H1 (cell line): ENCODE measurements around the gene SCGB2A2. TPM values are rescaled to one million over a fixed set of nuclear protein-coding genes. Genes with fewer than 3 reads are reported as not detected.
A peak's percentile ranks its signal among the peaks of the same experiment; 100 is the strongest.

Source experiments
- CTCF ChIA-PET: fragments of 300-600 bp; sonication (Branson Sonifier 250); formaldehyde crosslinking; loops from one replicate; lab custom pipeline; 2021; ENCODE audit not compliant: partially characterized antibody; lab: Charles Lee
- POLR2A ChIA-PET: fragments of 300-600 bp; sonication (Branson Sonifier 250); formaldehyde crosslinking; loops from one replicate; lab custom pipeline; 2021; ENCODE audit warnings: inconsistent platforms; ENCODE audit not compliant: partially characterized antibody; lab: Charles Lee
- DNase-seq, 2 experiments: peaks; one replicate each; pipeline versions ENCODE4 v3.0.0 to v3.0.0-alpha.2; 2010 to 2022; ENCODE audit warnings: low spot score in 2 of 2, low read depth in 1 of 2, mixed read lengths in 1 of 2
- FAIRE-seq: peaks from 2 replicates; lab custom pipeline; 2011; peaks lifted over from hg19 to GRCh38; lab: Jason Lieb, UNC
- H2AFZ ChIP-seq: 2 replicates; pipeline ENCODE4 v1.8.1; 2012; ENCODE audit warnings: low read length, inconsistent platforms
- H2AK5ac ChIP-seq: 2 replicates; pipeline ENCODE4 v1.6.1; 2013; ENCODE audit warnings: low read depth, low read length
- H2BK120ac ChIP-seq: replicated peaks from 2 replicates; pipeline ENCODE3; 2013; ENCODE audit warnings: low read depth, low read length, inconsistent platforms
- H2BK12ac ChIP-seq: 2 replicates; pipeline ENCODE4 v1.6.1; 2013; ENCODE audit warnings: low read depth, low read length
- H2BK15ac ChIP-seq: 2 replicates; pipeline ENCODE4 v1.6.1; 2013; ENCODE audit warnings: low read length
- H2BK20ac ChIP-seq: 2 replicates; pipeline ENCODE4 v1.6.1; 2013; ENCODE audit warnings: low read length
- H2BK5ac ChIP-seq: 2 replicates; pipeline ENCODE4 v1.6.1; 2013; ENCODE audit warnings: low read depth, low read length
- H3K14ac ChIP-seq: 2 replicates; pipeline ENCODE4 v1.6.1; 2013; ENCODE audit warnings: inconsistent platforms; ENCODE audit not compliant: insufficient read length
- H3K18ac ChIP-seq: 2 replicates; pipeline ENCODE4 v1.6.1; 2013; ENCODE audit warnings: low read length; ENCODE audit errors: extremely low read depth
- H3K23ac ChIP-seq: 2 replicates; pipeline ENCODE4 v1.6.1; 2013; ENCODE audit warnings: inconsistent platforms; ENCODE audit not compliant: insufficient read length
- H3K23me2 ChIP-seq: 2 replicates; pipeline ENCODE4 v1.6.1; 2013; ENCODE audit warnings: low read depth, low read length
- H3K27ac ChIP-seq: 2 replicates; pipeline ENCODE4 v1.6.1; 2011; ENCODE audit warnings: low read depth, low read length, inconsistent platforms
- H3K27me3 ChIP-seq, 4 experiments: replicated peaks in 1 of 4; 1 replicate in 1 of 4; 2 replicates in 3 of 4; pipeline versions ENCODE4 v1.6.1 to v1.8.1; 2011 to 2013; ENCODE audit warnings: low read length in 3 of 4, mild to moderate bottlenecking in 3 of 4, inconsistent platforms in 2 of 4, mixed read lengths in 2 of 4, moderate library complexity in 1 of 4; ENCODE audit not compliant: control insufficient read depth in 3 of 4, insufficient read depth in 3 of 4; ENCODE audit errors: extremely low read depth in 1 of 4
- H3K36me3 ChIP-seq, 4 experiments: 2 replicates each; pipeline versions ENCODE4 v1.6.1 to v1.8.1; 2011 to 2013; ENCODE audit warnings: mild to moderate bottlenecking in 4 of 4, low read length in 3 of 4, moderate library complexity in 2 of 4, control low read depth in 1 of 4, inconsistent platforms in 1 of 4; ENCODE audit not compliant: insufficient read depth in 4 of 4, control insufficient read depth in 2 of 4
- H3K4ac ChIP-seq: replicated peaks from 2 replicates; pipeline ENCODE3; 2013; ENCODE audit warnings: low read length, low read depth, mixed read lengths, inconsistent platforms; ENCODE audit not compliant: insufficient read length
- H3K4me1 ChIP-seq, 4 experiments: replicated peaks in 1 of 4; 1 replicate in 1 of 4; 2 replicates in 3 of 4; pipeline versions ENCODE4 v1.6.1 to v1.8.1; 2011 to 2013; ENCODE audit warnings: low read length in 3 of 4, inconsistent platforms in 2 of 4, mixed read lengths in 1 of 4; ENCODE audit not compliant: insufficient read depth in 4 of 4, control insufficient read depth in 3 of 4
- H3K4me2 ChIP-seq, 2 experiments: 2 replicates each; pipeline versions ENCODE4 v1.6.1 to v1.8.1; 2011 to 2013; ENCODE audit warnings: low read depth in 2 of 2, low read length in 2 of 2, control low read depth in 1 of 2, inconsistent platforms in 1 of 2, mild to moderate bottlenecking in 1 of 2; ENCODE audit not compliant: insufficient read depth in 1 of 2
- H3K4me3 ChIP-seq, 4 experiments: fragments of 200-600, 300-600 bp in 1 of 4; sonication (generic), shearing (Covaris generic), sonication (Bioruptor Twin) in 1 of 4; 2 replicates each; pipeline versions ENCODE4 v1.5.1 to v1.8.1; 2011 to 2016; ENCODE audit warnings: low read length in 4 of 4, low read depth in 3 of 4, control low read depth in 2 of 4, inconsistent platforms in 2 of 4, mild to moderate bottlenecking in 2 of 4, mixed read lengths in 1 of 4, moderate library complexity in 1 of 4; ENCODE audit not compliant: insufficient read depth in 2 of 4; ENCODE audit errors: extremely low read depth in 1 of 4
- H3K56ac ChIP-seq: replicated peaks from 2 replicates; pipeline ENCODE3; 2013; ENCODE audit warnings: low read depth, mild to moderate bottlenecking, mixed read lengths, low read length, inconsistent platforms; ENCODE audit not compliant: insufficient read length
- H3K79me1 ChIP-seq: 2 replicates; pipeline ENCODE4 v1.6.1; 2013; ENCODE audit warnings: low read depth, low read length, control low read depth
- H3K79me2 ChIP-seq, 2 experiments: 2 replicates each; pipeline versions ENCODE4 v1.6.1 to v1.8.1; 2012 to 2013; ENCODE audit warnings: low read length in 2 of 2, mild to moderate bottlenecking in 2 of 2, inconsistent platforms in 1 of 2; ENCODE audit not compliant: insufficient read depth in 2 of 2, control insufficient read depth in 1 of 2
- H3K9ac ChIP-seq, 4 experiments: replicated peaks in 1 of 4; 1 replicate in 1 of 4; 2 replicates in 3 of 4; pipeline versions ENCODE4 v1.6.1 to v1.8.1; 2011 to 2013; ENCODE audit warnings: low read depth in 3 of 4, low read length in 3 of 4, control low read depth in 2 of 4, mild to moderate bottlenecking in 2 of 4, moderate library complexity in 2 of 4, inconsistent platforms in 1 of 4; ENCODE audit errors: extremely low read depth in 1 of 4
- H3K9me3 ChIP-seq, 2 experiments: 2 replicates each; pipeline versions ENCODE4 v1.6.1 to v1.8.1; 2012 to 2013; ENCODE audit warnings: mild to moderate bottlenecking in 2 of 2, moderate library complexity in 2 of 2, control low read depth in 1 of 2, inconsistent platforms in 1 of 2, low read depth in 1 of 2, low read length in 1 of 2, mixed read lengths in 1 of 2; ENCODE audit not compliant: insufficient read depth in 2 of 2
- H4K20me1 ChIP-seq, 2 experiments: replicated peaks in 1 of 2; 2 replicates each; pipeline versions ENCODE3 to v1.8.1; 2011 to 2013; ENCODE audit warnings: inconsistent platforms in 2 of 2, low read length in 2 of 2, mild to moderate bottlenecking in 1 of 2; ENCODE audit not compliant: insufficient read depth in 2 of 2, control insufficient read depth in 1 of 2
- H4K5ac ChIP-seq: 2 replicates; pipeline ENCODE4 v1.6.1; 2013; ENCODE audit warnings: low read length, low read depth, mixed read lengths, inconsistent platforms; ENCODE audit not compliant: insufficient read length
- H4K8ac ChIP-seq: 2 replicates; pipeline ENCODE4 v1.8.0; 2013; ENCODE audit warnings: mild to moderate bottlenecking, moderate library complexity, low read length, inconsistent platforms; ENCODE audit not compliant: insufficient read depth; ENCODE audit errors: extremely low read depth
- H4K91ac ChIP-seq: replicated peaks from 2 replicates; pipeline ENCODE3; 2013; ENCODE audit warnings: low read length, mixed read lengths, inconsistent platforms; ENCODE audit not compliant: insufficient read length
- ATF3 ChIP-seq: IDR thresholded peaks from 2 replicates; pipeline ENCODE4 v1.6.1; 2011; ENCODE audit warnings: low read depth, mild to moderate bottlenecking, low read length; ENCODE audit not compliant: insufficient read depth
- JUND ChIP-seq: IDR thresholded peaks from 2 replicates; pipeline ENCODE4 v1.6.1; 2011; ENCODE audit warnings: mild to moderate bottlenecking, improper control_type of control experiment, low read length
- POLR2A ChIP-seq, 2 experiments: IDR thresholded peaks; 1 replicate in 1 of 2; 2 replicates in 1 of 2; pipeline ENCODE4 v1.6.1; 2011; ENCODE audit warnings: low read depth in 2 of 2, low read length in 2 of 2, mild to moderate bottlenecking in 2 of 2; ENCODE audit errors: control extremely low read depth in 1 of 2
- SRF ChIP-seq: IDR thresholded peaks from 2 replicates; pipeline ENCODE4 v1.6.1; 2011; ENCODE audit warnings: mild to moderate bottlenecking, low read depth, low read length, moderate library complexity
- WGBS, 2 experiments: shearing (Covaris generic) in 1 of 2; methylation state at CpG; one replicate each; pipeline versions ENCODE4 v1.1.6 to v1.1.7; 2013 to 2015; ENCODE audit warnings: low lambda C conversion rate in 2 of 2, mixed read lengths in 2 of 2, inconsistent platforms in 1 of 2, low coverage in 1 of 2, missing lambda C conversion rate in 1 of 2; ENCODE audit not compliant: insufficient replicate concordance in 2 of 2, insufficient coverage in 1 of 2, insufficient read length in 1 of 2; ENCODE audit errors: extremely low coverage in 1 of 2, missing lambda C conversion rate in 1 of 2; 5-methylcytosine and 5-hydroxymethylcytosine counted together
- polyA plus RNA-seq, 7 experiments: library from polyadenylated mRNA; depleted of rRNA in 3 of 7; stranded (reverse) in 5 of 7; unstranded in 2 of 7; fragments of >200 nt in 5 of 7; fragments of 200-250 nt in 2 of 7; gene quantifications; 1 replicate in 5 of 7; 2 replicates in 1 of 7; 4 replicates in 1 of 7; pipeline versions ENCODE4 v1.2.1 to v1.2.3, GENCODE V29; 2011 to 2013; ENCODE audit warnings: missing spikeins in 2 of 7, mixed read lengths in 2 of 7
- total RNA-seq: library from RNA; stranded (reverse); fragmentation: NEBNext Ultra II Directional; extraction: Animal tissue kit (Norgen Biotek cat#: 25700); gene quantifications from 2 replicates; pipeline ENCODE4 v1.2.1, GENCODE V29; 2021

Gene SCGB2A2
- total and polyA plus RNA-seq, 2 of the 8 experiments (the other 6 are each of a cell fraction or from before 2014, with no cell fraction given) = not detected

- Histone ChIP-seq H3K27ac (no peak overlapping the region), H2AFZ (no peak overlapping the region), H3K9me3 (no peaks in the 10 kb centered on the region), H4K91ac (no peak overlapping the region), H3K36me3 (no peaks in the 10 kb centered on the region), H2BK120ac (no peak overlapping the region), H3K9ac (no peak overlapping the region), H3K4me2 (no peak overlapping the region), H4K20me1 (no peaks in the 10 kb centered on the region), H2AK5ac (no peak overlapping the region), H3K4me1 (no peaks in the 10 kb centered on the region), H3K18ac (no peak overlapping the region), H3K79me2 (no peaks in the 10 kb centered on the region), H3K23ac (no peak overlapping the region), H3K4ac (no peak overlapping the region), H4K5ac (no peak overlapping the region), H2BK5ac (no peak overlapping the region), H3K14ac (no peak overlapping the region), H3K23me2 (no peaks in the 10 kb centered on the region), H3K79me1 (no peaks in the 10 kb centered on the region), H4K8ac (no peak overlapping the region), H2BK15ac (no peak overlapping the region), H3K27me3 (no peaks in the 10 kb centered on the region), H2BK12ac (no peak overlapping the region), H3K4me3 (no peak overlapping the region), H2BK20ac (no peak overlapping the region), H3K56ac (no peak overlapping the region)
- POLR2A ChIA-PET = interaction anchor here (1.0 kb wide), 1 partner anchor 111 kb away, joined by 3 read pairs; no protein-coding TSS in a partner anchor
- FAIRE-seq = no peak
- 72% methylated on average over 6 of the region's 6 CpGs; no CpG with 5 or more reads in 1 of the 2 experiments for WGBS, 2 experiments
- TF ChIP-seq ATF3 = no peak
- TF ChIP-seq JUND = peak; percentile 55; the same call in 1 of the 2 replicates
- no peak for TF ChIP-seq POLR2A (IDR thresholded peaks at IDR 0.05; ENCODE audit: control extremely low read depth in 1 of 2, low read depth in 2 of 2, low read length in 2 of 2)
- TF ChIP-seq SRF = no peak
- CTCF ChIA-PET = interaction anchor here (0.6 to 1.6 kb wide), 5 partner anchors 13 to 70 kb away, joined by 3 to 6 read pairs (median 3); partner anchors contain the start of genes SCGB1D1 and SCGB1D2
- DNase-seq = no peak
Observed at GRCh38 chr11:62260261-62260953, 9.6 kb upstream of the SCGB2A2 start.
